ENCODE data around the gene NPC1L1. TPM values are rescaled to one million over a fixed set of nuclear protein-coding genes. Genes with fewer than 3 reads are reported as not detected.

Gene NPC1L1
- total and polyA plus RNA-seq, 2 of the 13 experiments (the other 11 are each of a cell fraction or from before 2014, with no cell fraction given), result 4.8 to 14.5 TPM

- peak; percentile 96 for TF ChIP-seq UBTF (CRISPR knock-in tag; IDR thresholded peaks at IDR 0.05)
- TF ChIP-seq CENPBD1 (CRISPR knock-in tag; IDR thresholded peaks at IDR 0.05; ENCODE audit: borderline replicate concordance, low read depth), result peak; percentile 71; the same call in 1 of the 2 replicates
- TF ChIP-seq HNRNPK (IDR thresholded peaks at IDR 0.05; ENCODE audit: low read depth, low read length, poor library complexity, severe bottlenecking), result no peak
- no peak for TF ChIP-seq TRAFD1 (CRISPR knock-in tag; IDR thresholded peaks at IDR 0.05; ENCODE audit: borderline replicate concordance)
- peak; percentile 38; the same call in 1 of the 2 replicates for TF ChIP-seq RFX5 (IDR thresholded peaks at IDR 0.05; ENCODE audit: low read depth, low read length)
- TF ChIP-seq ZNF460 (CRISPR knock-in tag; IDR thresholded peaks at IDR 0.05; ENCODE audit: borderline replicate concordance), result no peak
- no peak for TF ChIP-seq NR0B2 (CRISPR knock-in tag; IDR thresholded peaks at IDR 0.05)
- no peak for TF ChIP-seq SETDB1 (CRISPR knock-in tag; IDR thresholded peaks at IDR 0.05; ENCODE audit: borderline replicate concordance)
- peak; percentile 44 for TF ChIP-seq ZNF616 (CRISPR knock-in tag; IDR thresholded peaks at IDR 0.05; ENCODE audit: low read depth)
- no peak for TF ChIP-seq HHEX (CRISPR knock-in tag; IDR thresholded peaks at IDR 0.05)
- TF ChIP-seq ZNF597 (CRISPR knock-in tag; IDR thresholded peaks at IDR 0.05), result no peak
- TF ChIP-seq FOXP1 (IDR thresholded peaks at IDR 0.05), result no peak
- TF ChIP-seq FOXP1 (CRISPR knock-in tag; IDR thresholded peaks at IDR 0.05), result no peak
- no peak for TF ChIP-seq NFE2L2 (IDR thresholded peaks at IDR 0.05; ENCODE audit: low read length)
- no peak for TF ChIP-seq ZNF136 (CRISPR knock-in tag; IDR thresholded peaks at IDR 0.05; ENCODE audit: low read depth)
- no peak; the same call in none of the 2 replicates for TF ChIP-seq PPARG (CRISPR knock-in tag; conservative IDR thresholded peaks at IDR 0.05)
- TF ChIP-seq ETS1 (CRISPR knock-in tag; IDR thresholded peaks at IDR 0.05), result peak; percentile 82; the same call in 1 of the 2 replicates
- peak; percentile 79; the same call in 1 of the 2 replicates for TF ChIP-seq RXRB (CRISPR knock-in tag; IDR thresholded peaks at IDR 0.05; ENCODE audit: borderline replicate concordance)
- no peak for TF ChIP-seq ZNF800 (CRISPR knock-in tag; IDR thresholded peaks at IDR 0.05)
- TF ChIP-seq ISL2 (CRISPR knock-in tag; IDR thresholded peaks at IDR 0.05), result peak; percentile 80
Measured at GRCh38 chr7:44541028-44541869, at the start of gene NPC1L1 (continued).

All from HepG2 (cell line).